Lower leg skin (tissue), 3 donors: ENCODE results near the gene KDM7A.

Experiments used
- CTCF ChIP-seq, 3 donors: fragments of 450-650 bp; IDR thresholded peaks; one replicate each; pipeline ENCODE4 v1.5.1; 2016; ENCODE audit warnings: antibody characterized with exemption in 3 of 3, mild to moderate bottlenecking in 3 of 3, moderate library complexity in 2 of 3
- POLR2A ChIP-seq, 2 donors: fragments of 450-650 bp; IDR thresholded peaks; one replicate each; pipeline ENCODE4 v1.6.1; 2016 to 2017; ENCODE audit warnings: antibody characterized with exemption in 2 of 2, mild to moderate bottlenecking in 1 of 2, moderate library complexity in 1 of 2

GRCh38 chr7:140209866-140210609, 33.3 kb upstream of the KDM7A start:
- TF ChIP-seq CTCF (IDR thresholded peaks at IDR 0.05) = no peak
- TF ChIP-seq POLR2A (IDR thresholded peaks at IDR 0.05) = no peak
